Stomach (tissue), 9 donors: ENCODE results near the gene SUN5. TPM values are rescaled to one million over a fixed set of nuclear protein-coding genes. Genes with fewer than 3 reads are reported as not detected.

ENCODE experiments used
- DNase-seq, 2 donors: peaks; one replicate each; pipeline versions ENCODE4 v3.0.0 to v3.0.0-alpha.2; 2013 to 2019
- H3K27ac ChIP-seq, 5 donors: fragments of 200-600 bp in 4 of 5; sonication (generic) in 4 of 5; one replicate each; pipeline ENCODE4 v1.5.1; 2013 to 2019; ENCODE audit warnings: mild to moderate bottlenecking in 1 of 5, moderate library complexity in 1 of 5
- H3K27me3 ChIP-seq, 3 donors: fragments of 200-600 bp; sonication (generic); one replicate each; pipeline ENCODE4 v1.5.1; 2017 to 2019; ENCODE audit warnings: mixed run types in 1 of 3
- H3K36me3 ChIP-seq, 4 donors: fragments of 200-600 bp; sonication (generic); 1 replicate in 3 of 4; 2 replicates in 1 of 4; pipeline ENCODE4 v1.5.1; 2016 to 2019
- H3K4me1 ChIP-seq, 4 donors: fragments of 200-600 bp; sonication (generic); one replicate each; pipeline ENCODE4 v1.5.1; 2016 to 2019
- H3K4me3 ChIP-seq, 4 donors: fragments of 200-600 bp; sonication (generic) in 3 of 4; one replicate each; pipeline ENCODE4 v1.5.1; 2016 to 2019; ENCODE audit warnings: mild to moderate bottlenecking in 1 of 4
- H3K9me3 ChIP-seq, 4 donors: fragments of 200-600 bp; sonication (generic); one replicate each; pipeline ENCODE4 v1.5.1; 2016 to 2019
- CTCF ChIP-seq, 7 experiments: fragments of 450-650 bp in 4 of 7; fragments of 200-600 bp in 3 of 7; sonication (generic) in 3 of 7; IDR thresholded peaks; one replicate each; pipeline ENCODE4 v1.5.1; 2016 to 2019; ENCODE audit warnings: antibody characterized with exemption in 7 of 7, control low read depth in 2 of 7, mild to moderate bottlenecking in 1 of 7
- EP300 ChIP-seq: sonication (generic); formaldehyde crosslinking; IDR thresholded peaks from one replicate; pipeline ENCODE4 v1.6.1; 2017; ENCODE audit warnings: antibody characterized with exemption
- POLR2A ChIP-seq, 4 donors: fragments of 450-650 bp; IDR thresholded peaks; one replicate each; pipeline ENCODE4 v1.6.1; 2016; ENCODE audit warnings: antibody characterized with exemption in 4 of 4, control low read depth in 2 of 4, mild to moderate bottlenecking in 1 of 4, moderate library complexity in 1 of 4
- POLR2AphosphoS5 ChIP-seq, 3 donors: sonication (generic); formaldehyde crosslinking; IDR thresholded peaks; one replicate each; pipeline ENCODE4 v1.6.1; 2016; ENCODE audit warnings: antibody characterized with exemption in 3 of 3
- WGBS, 5 donors: extraction: QIAGEN DNeasy Blood & Tissue Kit in 3 of 5; methylation state at CpG; one replicate each; pipeline versions ENCODE4 v1.1.5 to v1.1.7; 2013 to 2018; 5-methylcytosine and 5-hydroxymethylcytosine counted together
- intact Hi-C: fragments of 100-400 bp; cut with DNase I; formaldehyde crosslinking; loops from one replicate; pipeline ENCODE4 v1.15.1; 2023; ENCODE audit warnings: low total_unique reads
- polyA plus RNA-seq, 3 donors: library from polyadenylated mRNA; stranded (reverse); fragments of 200-250 nt; gene quantifications; one replicate each; pipeline ENCODE4 v1.2.3, GENCODE V29; 2013
- total RNA-seq, 5 donors: library from RNA; depleted of rRNA; stranded (reverse); fragments of >200 nt; gene quantifications; one replicate each; pipeline versions ENCODE4 v1.1.0 to v1.2.3, GENCODE V29; 2014 to 2016
- donor health status: healthy with polysubstance abuse.
- donor health status: Bipolar disorder and iron deficiency.
- donor health status: healthy.

Gene SUN5
- total and polyA plus RNA-seq, 8 donors: not detected

DNA sequence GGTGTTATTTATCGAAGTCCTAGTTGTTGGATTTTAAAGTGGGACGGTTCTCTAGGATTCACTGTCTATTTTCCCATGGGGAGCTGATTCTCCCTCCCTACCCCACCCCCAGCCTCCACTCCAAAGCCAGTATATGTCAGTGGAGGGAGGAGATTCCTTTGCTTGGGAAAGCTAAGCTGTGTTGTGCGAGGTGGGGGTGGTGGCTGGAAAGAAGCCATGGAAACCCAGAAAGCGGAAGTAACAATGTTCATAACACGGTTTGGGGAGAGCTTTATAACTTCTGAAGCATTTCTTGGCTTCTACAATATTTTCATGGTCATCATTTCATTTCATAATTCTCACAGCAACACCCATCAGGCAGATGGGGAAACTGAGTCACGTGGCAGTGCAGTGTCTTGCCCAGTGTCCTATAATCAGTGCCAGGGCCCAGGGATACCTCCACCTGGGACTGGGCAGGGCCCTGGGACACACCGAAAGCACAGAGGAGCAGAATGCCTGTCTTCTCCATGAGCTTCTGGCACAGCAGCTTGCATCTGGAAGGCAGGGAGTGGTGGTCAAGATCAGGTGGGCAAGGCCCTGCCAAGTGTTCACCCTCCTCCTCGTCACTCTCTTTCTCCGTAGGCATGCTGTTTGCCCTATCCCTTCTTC lies 4.5 kb downstream of the SUN5 start:
- Histone ChIP-seq H3K4me1 (no peaks in the 10 kb centered on the region), H3K27me3 (no peaks in the 10 kb centered on the region), H3K4me3 (no peak overlapping the region), H3K9me3 (peaks cover 0 to 10% (median 2%) of the 10 kb centered on the region in 4 donors), H3K36me3 (no peaks in the 10 kb centered on the region), H3K27ac (no peak overlapping the region)
- peak in 1 of 2 donors; percentile 53 for DNase-seq
- intact Hi-C loops: no loop called here
- WGBS, 5 donors: 52 to 70% (median 67%) methylated on average over 9 of the region's 9 CpGs
- TF ChIP-seq CTCF (IDR thresholded peaks at IDR 0.05) (no peak), EP300 (no peak), POLR2AphosphoS5 (IDR thresholded peaks at IDR 0.05) (no peak), POLR2A (IDR thresholded peaks at IDR 0.05) (no peak)

DNA sequence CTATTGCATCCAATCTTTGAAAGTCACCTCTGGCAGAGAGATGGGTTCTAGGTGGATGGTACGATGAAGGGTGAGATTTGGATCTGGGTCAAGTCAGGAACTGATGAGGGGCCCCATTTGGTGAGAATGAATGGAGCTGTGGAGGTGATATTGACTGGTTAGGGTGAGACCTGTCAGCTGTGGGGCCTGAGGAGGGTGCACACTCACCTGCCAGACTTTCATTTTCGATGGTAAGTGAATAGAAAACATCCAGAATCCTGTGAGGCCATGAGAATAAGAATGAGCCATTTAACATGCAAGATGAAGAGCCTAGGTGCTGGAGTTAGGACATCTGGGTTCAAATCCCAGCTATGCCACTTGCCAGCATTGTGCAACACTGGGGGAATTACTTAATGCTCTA lies 6.8 kb downstream of the SUN5 start:
- H3K27me3 ChIP-seq: no peaks in the 10 kb centered on the region
- WGBS, 5 donors: 57 to 77% (median 67%) methylated on average over 2 of the region's 2 CpGs
- no peak for TF ChIP-seq POLR2A (IDR thresholded peaks at IDR 0.05)
- no peak for TF ChIP-seq POLR2AphosphoS5 (IDR thresholded peaks at IDR 0.05)
- TF ChIP-seq CTCF (IDR thresholded peaks at IDR 0.05): no peak
- DNase-seq: no peak
- no peaks in the 10 kb centered on the region for H3K36me3 ChIP-seq
- no peak overlapping the region for H3K27ac ChIP-seq
- H3K4me1 ChIP-seq: no peaks in the 10 kb centered on the region
- peaks cover 0 to 10% (median 2%) of the 10 kb centered on the region in 4 donors for H3K9me3 ChIP-seq
- intact Hi-C loops: no loop called here
- no peak overlapping the region for H3K4me3 ChIP-seq

DNA sequence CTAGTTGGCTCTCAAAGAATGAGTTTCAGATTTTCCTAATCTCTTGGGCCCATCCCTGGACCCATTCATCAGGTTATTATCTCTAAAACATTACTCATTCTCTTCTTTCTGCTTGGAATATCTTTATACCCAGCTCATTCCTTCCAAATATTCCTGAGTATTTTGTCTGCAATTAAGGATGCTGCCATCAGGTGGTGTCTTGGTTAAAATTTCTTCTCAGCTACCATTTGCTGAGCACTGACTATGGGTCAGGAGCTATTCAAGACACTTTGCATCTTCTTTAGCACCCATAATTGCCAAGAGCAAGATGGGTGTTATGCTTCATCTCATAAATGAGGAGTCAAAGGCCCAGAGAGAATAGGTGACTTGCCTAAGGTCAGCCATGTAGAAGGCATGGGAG lies 8.4 kb downstream of the SUN5 start:
- H3K4me1 ChIP-seq: no peaks in the 10 kb centered on the region
- H3K36me3 ChIP-seq: no peaks in the 10 kb centered on the region
- intact Hi-C loops: no loop called here
- H3K9me3 ChIP-seq: peaks cover 0 to 10% (median 2%) of the 10 kb centered on the region in 4 donors
- H3K4me3 ChIP-seq: no peak overlapping the region
- no peaks in the 10 kb centered on the region for H3K27me3 ChIP-seq
- H3K27ac ChIP-seq: no peak overlapping the region
- no peak for DNase-seq
- TF ChIP-seq CTCF (IDR thresholded peaks at IDR 0.05) (no peak), POLR2AphosphoS5 (IDR thresholded peaks at IDR 0.05) (no peak), POLR2A (IDR thresholded peaks at IDR 0.05) (no peak), EP300 (no peak)

GRCh38 chr20:32993496-32994050 lies 10.7 kb downstream of the SUN5 start:
- no peak for TF ChIP-seq EP300
- no peak for TF ChIP-seq CTCF (IDR thresholded peaks at IDR 0.05)
- TF ChIP-seq POLR2AphosphoS5 (IDR thresholded peaks at IDR 0.05): no peak
- TF ChIP-seq POLR2A (IDR thresholded peaks at IDR 0.05): no peak
- DNase-seq: no peak
- H3K27ac ChIP-seq: no peak overlapping the region
- WGBS, 5 donors: 76 to 80% (median 79%) methylated on average over 8 of the region's 8 CpGs
- H3K9me3 ChIP-seq: peaks cover 0 to 10% (median 5%) of the 10 kb centered on the region in 4 donors
- peaks cover 0 to 10% (median 0%) of the 10 kb centered on the region in 3 donors for H3K27me3 ChIP-seq
- no peaks in the 10 kb centered on the region for H3K4me1 ChIP-seq
- no peak overlapping the region for H3K4me3 ChIP-seq
- intact Hi-C loops: no loop called here
- no peaks in the 10 kb centered on the region for H3K36me3 ChIP-seq
